ENCODE data around the gene SOHLH1.
"Not testable (repeated sequence)": the region's sequence is repeated elsewhere in the genome, so short reads cannot be mapped to it uniquely, and the experiment has no call there.

The SOHLH1 gene

DNA sequence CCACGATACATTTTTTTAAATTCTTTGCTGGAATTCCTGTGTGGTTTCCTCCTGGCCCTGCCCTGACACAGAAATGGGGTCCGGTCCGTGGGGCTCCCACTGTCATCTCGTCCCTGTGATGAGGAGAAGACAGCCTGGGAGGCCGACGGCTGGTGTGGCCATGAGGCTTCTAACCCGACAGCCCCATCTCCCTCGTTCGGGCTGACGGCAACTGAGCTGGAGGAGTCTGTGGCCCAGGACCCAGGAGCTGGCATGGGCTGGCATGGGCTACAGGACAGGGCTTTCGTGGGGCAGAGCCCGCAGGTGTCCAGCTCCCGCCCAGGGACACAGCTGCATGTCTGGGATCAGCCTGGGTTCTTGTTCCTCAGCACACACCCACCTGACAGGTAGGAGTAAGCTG lies 22.4 kb downstream of the SOHLH1 start:
- DNase-seq: no peak

DNA sequence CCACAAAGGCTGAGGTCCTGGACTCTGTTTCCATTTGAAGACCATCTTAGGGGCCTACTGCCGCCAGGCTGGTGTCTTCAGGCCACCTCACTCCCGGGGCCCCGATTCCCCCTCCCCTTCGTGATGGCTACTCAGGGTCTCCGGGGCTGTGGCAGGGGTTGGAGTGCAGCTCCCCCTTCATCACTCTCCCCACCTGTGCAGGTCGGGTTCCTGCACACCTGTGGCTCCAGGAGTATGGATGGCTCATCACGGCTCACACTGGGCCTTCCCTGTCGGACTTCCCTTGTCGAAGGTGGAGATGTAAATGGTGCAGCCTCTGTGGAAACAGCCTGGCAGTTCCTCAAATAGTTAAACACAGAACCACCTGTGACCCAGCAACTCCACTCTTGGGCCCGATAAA lies 24.3 kb downstream of the SOHLH1 start:
- no peak for DNase-seq

DNA sequence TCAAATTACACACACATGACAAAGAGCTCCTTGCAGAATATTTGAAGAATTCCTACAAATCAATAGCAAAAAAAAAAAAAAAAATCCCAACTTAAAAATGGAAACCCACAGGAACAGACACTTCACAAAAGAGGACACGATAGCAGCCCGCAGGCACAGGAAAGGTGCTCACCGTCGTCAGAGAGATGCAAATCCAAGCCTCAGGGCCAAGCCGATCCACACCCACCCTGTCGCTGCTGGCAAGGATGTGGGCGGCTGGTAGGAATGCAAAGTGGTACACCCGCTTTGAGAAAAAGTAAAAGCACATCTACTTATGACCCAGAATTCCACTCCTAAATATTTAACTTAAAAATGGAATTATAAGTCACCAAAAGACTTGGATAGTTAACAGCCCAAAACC lies 25.3 kb downstream of the SOHLH1 start:
- DNase-seq: no peak

DNA sequence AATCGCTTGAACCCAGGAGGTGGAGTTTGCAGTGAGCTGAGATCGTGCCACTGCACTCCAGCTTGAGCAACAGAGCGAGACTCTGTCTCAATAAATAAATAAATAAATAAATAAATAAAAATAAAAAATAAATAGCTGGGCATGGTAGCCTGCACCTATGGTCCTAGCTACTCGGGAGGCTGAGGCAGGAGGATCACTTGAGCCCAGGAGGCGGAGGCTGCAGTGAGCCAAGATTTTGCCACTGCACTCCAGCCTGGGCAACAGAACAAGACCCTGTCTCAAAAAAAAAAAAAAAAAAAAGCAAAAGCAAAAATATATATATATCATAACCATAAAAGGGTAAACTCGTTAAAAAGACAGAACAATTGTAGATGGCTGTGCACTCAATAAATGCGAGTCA lies 26.5 kb downstream of the SOHLH1 start:
- not testable (repeated sequence) for DNase-seq

DNA sequence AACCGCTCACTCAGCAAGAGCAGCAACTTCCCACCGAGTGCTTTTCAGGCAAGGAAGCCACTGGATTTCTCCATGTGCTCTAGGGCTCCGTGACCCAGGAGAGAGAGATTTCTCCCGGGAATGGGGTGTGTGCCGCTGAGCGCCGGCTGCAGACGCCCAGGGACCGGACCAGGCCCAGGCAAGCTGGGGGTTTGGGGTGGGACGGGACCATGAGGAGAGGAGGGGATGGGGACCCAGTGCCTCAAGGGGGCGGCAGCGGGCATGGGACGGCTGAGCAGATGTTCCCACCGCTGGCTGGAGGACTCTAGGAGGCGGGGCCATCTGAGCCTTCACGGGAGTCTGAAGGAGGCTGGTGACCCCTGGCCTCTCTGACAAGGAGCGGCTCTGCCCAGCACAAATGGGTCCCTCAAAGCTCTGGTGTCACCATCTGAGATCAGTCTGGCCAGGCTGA lies 27.7 kb downstream of the SOHLH1 start:
- no peak for DNase-seq

DNA sequence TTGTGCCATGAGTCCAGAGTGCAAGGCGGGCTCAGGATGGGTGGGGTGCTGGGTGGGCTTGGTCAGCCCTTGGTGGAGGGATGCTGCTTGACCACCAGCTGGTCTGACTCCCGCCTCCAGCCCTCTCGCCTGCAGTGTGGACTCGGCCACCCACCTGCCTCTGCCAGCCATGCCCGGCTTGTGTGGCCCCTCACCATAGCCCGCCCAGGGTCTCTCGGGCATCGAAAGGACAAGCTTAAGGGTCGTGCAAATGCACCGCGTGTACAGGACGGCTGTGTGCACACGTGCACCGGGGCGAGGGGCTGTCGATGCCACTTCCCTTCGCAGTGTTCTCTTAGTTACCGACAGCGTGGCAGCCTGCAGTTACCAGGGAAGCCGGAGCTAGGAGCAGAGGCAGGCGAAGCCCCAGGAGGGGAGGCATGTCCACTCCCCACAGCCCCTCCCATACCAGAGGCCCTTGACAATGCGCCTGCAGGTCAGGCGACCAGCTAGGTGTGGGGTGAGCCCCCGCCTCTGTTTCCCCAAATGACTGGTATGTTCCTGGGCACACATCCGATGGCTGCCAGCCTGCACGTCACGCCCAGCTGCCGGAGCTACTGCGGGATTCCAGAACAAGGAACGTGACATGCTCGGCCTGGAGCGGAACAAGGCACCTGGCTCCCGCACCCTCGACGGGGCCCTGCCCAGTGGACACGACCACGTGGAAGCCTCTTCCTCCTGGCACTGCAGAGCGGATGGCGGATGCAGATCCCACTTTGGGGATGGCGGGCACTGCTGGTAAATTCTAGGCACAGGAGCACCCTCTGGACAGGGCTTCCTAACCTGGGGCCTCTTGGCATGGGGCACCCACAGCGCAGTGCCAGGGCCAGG lies 28.3 kb downstream of the SOHLH1 start:
- no peak for DNase-seq

DNA sequence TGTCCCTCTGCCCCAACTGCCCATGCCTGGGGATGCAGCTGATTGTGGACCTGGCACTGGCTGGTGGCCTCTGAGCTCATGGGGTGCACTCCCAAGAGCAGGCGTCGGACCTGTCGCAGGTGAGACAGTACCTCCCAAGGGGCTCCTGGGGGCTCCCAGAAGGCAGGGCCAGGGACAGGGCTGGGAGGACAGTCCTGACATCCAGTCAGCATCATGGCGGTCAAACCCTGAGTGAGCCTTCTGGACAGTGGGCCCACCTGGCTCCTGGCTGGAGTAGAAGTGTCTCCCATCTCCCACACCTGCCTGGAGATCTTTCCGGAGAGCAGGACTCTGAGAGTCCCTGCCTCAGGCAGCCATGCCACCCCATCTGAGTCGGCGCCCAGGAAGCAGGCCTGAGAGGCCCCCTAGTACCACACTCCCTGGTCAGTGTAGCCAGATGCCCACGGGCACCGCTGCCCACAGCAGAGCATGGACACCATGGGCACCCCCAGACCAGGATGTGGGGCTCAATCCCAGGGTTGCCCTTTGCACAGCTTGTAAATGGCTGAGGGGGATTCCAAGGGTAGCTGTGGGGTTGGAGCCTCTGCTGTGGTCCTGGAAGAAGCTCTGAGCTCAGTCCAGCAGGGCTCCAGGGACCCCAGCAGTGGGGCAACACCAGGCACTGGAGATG lies 29.5 kb downstream of the SOHLH1 start:
- no peak for DNase-seq

DNA sequence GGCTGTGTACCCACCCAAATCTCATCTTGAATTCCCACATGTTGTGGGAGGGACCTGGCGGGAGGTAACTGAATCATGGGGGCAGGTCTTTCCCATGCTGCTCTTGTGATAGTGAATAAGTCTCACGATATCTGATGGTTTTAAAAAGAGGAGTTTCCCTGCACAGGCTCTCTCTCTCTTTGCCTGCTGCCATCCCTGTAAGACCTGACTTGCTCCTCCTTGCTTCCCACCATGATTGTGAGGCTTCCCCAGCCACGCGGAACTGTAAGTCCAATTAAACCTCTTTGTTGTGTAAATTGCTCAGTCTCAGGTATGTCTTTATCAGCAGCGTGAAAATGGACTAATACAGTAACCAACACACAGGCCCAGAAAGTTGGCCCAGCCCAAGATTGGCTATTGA lies 30.3 kb downstream of the SOHLH1 start:
- DNase-seq: not testable (repeated sequence)

DNA sequence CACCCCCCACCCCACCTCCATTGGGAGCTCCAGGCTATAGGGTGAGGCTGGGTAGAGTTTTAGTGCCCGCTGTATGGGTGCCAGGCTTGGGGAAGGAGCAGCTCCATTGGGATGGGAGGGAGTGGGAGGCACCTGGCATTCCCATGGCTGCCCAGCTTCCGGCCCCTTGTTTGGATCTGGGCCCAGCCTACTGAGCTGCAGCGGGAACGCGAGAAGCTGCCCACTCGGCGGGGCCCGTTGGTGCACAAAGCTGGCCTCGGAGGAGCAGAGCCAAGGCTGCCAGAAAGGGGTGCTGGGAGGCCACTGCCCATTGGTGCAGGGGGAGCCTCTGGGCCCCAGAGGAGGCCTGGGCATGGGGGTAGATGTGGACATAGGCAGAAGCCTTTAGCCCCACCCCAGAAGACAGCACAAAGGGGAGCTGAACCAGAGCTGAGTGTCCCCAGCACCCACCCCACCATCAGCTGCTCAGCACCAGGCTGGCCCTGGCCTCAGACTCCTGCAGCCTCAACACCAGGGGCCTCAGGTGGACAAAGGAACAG lies 31.7 kb downstream of the SOHLH1 start:
- DNase-seq: no peak

DNA sequence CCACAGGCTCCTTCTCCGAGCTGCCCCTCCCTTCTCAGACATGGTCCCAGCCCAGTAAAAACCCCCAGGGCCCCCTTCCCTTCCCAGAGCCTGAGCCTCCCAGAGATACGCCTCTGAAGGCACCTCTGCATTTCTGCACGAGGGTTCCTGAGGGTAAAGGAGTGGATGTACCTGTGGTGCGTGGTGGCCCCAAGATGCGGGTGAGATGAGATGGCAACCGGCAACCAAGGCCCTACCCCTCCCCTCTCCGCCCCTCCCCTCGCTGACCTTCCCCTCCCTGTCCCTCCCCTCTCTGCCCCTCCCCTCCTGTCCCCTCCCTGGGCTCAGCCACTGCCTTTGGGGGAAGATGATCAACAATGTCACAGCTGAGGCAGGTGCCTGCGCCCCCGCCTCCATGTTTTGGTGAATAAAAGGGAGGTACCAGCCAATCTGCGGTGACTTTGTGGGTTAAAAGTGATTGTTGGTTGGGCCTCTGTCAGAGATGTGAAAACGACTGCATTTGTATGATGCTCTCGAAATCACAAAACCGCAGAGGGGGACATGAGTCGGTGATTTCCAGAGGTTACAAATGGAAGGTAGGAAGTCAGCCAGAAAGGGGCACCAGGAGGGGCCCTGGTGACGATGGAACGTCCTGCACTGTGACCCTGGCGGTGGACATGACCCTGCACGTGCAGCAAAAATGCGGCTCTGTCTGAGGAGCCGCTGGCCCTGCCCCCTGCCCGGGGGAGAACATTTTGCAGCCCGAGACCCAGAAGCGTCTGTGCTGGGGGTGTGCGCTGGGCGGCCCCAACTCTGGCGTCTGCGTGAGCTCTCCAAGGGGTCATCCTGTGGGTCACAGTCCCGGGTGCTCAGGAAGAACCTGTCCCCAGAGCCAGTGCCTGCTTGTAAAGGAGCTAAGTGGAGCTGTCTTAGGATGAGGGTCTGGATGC lies 32.5 kb downstream of the SOHLH1 start:
- no peak for DNase-seq

DNA sequence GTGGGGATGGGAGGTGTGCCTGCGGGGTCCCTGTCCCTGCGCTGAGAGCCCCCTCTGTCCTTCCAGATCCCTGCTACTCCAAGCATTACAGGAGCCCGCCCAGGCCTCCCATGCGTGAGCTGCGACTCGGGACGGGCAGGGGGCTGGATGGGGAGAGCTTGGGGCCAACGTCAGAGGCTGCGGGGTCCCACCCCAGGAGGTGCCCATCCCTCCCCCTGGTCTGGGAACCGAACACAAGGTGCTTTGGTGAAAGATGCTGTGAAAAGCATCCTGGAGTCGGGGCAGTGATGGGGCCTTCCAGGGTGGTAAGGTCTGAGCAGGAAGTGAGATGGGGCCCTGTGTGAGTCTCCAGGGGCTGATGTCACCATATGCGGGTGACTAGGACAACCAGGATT lies 33.5 kb downstream of the SOHLH1 start:
- no peak for DNase-seq

DNA sequence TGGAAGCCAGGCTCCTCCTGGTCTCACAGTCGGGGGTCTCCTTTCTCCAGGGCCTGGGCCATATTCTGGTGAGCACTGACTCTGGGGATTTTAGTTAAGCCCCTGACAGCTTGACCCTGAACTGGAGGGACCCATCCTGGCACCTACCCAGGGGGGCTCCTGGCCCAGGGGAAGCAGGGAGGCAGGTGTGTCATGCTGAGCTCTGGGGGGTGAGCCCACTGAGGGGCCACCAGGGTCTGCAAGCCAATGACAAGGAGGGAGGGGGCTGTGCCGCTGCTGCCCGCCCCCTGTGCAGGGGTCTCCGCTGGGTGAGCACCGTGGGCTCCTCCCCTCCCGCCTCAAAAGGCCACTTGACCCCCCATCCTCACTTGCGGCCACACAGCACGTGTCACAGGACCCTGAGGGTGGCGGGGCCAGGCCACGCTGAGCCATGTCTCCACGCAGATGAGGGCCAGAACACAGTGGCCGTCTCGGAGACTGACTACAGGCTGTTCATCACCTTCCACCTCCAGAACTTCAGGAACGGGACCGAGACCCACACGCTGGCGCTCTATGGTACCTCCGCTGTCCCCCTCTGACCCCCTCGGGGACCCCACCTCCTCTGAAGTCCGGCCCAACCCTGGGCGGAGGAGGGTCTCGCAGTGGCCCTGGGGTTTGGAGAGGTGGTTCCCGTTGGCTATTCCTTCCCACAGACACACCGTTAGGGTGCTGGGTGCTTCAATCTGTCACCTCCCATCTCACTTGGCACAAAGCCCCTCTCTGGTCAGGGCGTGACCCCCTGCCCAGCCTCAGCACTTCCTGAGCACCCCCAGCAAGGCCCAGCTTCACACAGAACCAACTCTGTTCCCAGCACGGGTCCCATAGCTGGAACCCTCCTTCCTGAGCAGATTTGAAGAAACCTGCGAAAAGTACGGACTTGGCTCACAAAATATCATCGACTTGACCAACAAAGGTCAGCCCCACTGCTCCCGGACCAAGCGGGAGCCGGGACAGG lies 34.2 kb downstream of the SOHLH1 start:
- DNase-seq: no peak

DNA sequence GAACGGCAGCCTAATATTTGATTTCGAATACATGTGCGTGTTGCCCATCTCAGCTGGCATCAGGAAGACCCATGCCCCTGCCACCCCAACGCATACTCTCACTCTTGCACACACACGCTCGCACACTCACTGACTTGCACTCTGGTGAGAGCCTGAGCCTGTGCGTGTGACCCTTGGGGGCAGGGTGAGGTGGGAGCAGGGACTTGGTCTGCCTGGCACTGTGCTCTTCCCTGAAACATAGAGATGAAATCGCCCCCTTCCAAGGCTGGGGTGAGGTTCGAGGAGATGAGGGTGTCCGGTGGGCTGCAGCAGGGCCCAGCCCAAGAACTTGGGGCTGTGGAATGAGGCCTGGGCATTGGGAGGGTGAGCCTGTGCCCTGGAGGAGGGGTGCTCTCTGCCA lies 35.0 kb downstream of the SOHLH1 start:
- no peak for DNase-seq

DNA sequence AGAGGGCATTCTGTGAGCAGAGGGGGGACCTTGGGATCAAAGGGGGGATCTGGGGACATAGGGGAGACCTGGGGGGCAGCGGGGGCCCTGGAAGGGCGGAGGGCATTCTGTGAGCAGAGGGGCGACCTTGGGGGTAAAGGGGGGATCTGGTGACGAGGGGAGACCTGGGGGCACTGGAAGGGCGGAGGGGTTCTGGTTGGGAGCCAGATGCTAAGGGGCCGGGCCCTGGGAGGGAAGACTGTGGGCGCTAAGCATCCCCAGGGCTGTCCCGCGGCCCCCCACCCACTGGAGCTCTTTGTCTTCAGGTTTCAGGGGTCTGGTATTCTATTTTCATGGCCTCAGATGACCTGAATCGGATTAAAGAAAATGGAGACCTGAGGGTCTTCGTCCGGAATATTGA lies 35.4 kb downstream of the SOHLH1 start:
- DNase-seq: no peak

DNA sequence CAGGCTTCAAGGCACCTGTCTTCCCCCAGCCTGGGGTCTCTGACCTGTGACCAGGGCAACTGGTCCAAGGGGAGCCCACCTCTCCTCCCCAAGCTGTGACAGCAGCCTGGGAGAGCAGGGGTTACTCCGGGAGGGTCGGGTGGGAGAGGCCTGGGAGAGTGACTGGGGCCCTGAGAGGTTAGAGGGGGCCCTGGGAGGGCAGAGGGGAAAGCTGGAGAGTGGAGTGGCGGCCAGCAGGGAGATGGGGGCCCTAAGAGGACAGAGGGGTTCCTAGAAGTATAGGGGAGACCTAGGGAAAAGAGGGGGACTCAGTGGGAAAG lies 35.9 kb downstream of the SOHLH1 start:
- no peak for DNase-seq

DNA sequence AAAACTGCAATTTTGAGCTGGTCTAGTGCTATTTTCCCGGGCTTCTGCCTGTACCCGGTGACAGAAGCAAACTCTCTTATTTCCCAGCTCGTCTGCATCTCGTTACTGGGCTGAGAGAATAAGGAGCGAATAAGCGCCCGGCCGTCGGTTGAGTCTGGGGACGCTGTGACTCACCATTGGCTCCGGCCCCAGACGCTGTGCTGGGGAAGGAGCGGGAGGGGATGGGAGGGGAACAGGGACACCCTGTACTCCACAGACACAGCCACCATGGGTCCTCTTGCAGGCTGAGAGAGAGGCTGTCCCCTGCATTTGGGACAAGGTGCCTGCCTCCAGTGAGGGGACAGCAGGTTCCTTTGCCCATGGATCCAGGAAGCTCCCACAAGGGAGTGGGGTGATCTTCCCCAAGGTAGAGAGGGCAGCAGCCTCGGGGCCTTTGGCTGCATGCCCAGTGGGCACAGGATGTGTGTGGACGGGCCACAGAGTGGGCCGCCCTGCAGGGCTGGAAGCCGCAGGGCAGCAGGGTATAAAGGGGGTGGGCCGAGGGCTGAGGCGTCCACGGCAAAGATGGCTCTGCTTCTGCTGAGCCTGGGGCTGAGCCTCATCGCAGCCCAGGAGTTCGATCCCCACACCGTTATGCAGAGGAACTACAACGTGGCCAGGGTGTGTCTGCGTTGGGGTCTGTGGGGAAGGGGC lies 36.4 kb downstream of the SOHLH1 start, which contains the start of gene LCN9:
Gene LCN9 (plus strand): TSS at position 552 of the 693 bp plus-strand sequence. CDS start 13 bp downstream, at position 565.
- DNase-seq: no peak

DNA sequence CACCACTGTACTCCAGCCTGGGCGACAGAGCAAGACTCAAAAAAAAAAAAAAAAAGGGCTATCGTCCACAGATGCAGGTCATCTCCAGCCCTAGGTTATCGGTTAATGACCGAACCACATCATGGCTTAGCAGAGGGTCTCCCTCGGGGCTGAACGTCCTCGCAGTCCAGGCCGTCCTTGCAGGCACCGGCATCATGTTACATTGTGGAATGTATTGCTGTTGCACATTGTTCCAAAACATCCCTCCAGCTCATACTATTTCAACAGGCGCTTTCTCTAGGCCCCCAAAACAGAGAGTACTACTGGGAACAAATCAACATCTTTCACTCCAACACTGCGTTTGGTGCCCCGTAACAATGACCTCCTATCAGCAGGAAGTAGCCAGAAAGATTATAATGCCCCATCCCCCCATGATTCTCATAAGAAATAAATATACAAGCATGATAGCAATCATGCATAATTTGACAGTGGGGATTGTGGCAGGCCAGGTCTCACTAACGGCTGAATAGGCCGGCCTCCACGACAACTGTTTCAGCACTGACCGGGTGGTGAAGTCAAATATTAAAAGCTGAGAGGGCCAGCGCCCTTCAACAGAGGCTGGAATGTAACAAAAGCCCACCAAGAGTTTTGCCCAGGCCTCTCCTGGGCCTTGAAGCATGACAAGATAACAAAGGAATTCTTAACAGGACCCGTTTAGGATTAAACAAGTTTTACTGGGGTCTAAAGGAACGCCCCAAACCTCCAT lies 37.3 kb downstream of the SOHLH1 start:
- DNase-seq: no peak

DNA sequence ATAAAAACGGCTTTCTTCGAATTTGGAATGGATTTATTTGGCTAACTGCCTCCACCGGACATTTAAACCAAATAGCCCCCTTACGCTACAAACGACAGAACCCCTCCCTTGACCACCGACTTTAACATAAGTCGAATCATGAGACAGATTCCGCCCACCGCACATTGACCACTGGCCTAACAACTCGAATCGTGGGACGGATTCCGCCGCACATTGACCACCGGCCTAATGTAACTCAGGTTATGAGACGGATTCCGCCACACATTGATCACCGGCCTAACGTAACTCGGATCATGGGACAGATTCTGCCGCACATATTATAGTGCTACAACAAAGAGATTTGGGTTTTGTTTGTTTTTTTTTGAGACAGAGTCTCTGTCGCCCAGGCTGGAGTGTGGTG lies 38.9 kb downstream of the SOHLH1 start:
- DNase-seq: no peak

DNA sequence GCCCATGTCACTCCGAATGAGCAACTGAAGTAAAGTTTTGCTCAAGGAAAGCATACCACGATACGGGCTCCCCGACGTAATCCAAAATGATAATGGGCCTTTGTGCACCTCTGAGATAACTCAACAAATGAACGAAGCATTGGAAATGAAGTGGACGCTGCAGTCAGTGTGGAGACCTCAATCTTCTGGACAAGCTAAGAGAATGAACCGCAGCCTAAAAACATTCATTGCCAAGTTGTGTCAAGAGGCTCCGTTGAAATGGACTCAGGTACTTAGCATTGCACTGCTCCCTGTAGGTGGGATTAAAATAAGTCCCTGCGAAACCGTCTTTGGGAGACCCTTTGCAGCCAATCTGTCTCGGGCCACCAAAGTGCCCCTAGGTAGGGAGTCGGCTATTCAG lies 40.0 kb downstream of the SOHLH1 start:
- DNase-seq: no peak

DNA sequence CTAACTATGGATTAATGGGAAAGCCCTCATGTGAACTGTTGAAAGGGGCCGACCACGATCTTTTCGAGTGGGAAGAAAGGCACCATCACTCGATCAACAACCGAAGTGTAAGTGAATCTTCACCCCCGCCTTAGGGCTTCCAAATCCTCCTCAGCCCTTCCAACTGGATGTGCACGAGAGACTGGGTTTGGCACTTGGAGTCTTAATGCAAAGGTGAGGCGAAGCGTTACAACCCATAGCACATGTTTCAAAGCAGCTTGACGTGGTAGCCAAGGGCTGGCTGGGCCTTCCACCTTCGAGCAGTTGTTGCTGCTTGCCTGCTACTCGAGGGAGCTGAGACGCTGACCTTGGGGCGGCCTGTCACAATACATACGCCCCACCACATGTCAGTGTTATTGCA lies 41.9 kb downstream of the SOHLH1 start:
- DNase-seq: no peak

Data from NCI-H446 (cell line).